Testis (tissue), 2 donors: ENCODE data around the gene FSIP1.

Source experiments
- CTCF ChIP-seq, 3 experiments: fragments of 450-650 bp in 2 of 3; fragments of 200-600 bp in 1 of 3; sonication (generic) in 1 of 3; IDR thresholded peaks; one replicate each; pipeline ENCODE4 v1.5.1; 2016 to 2019; ENCODE audit warnings: antibody characterized with exemption in 3 of 3, mild to moderate bottlenecking in 2 of 3, moderate library complexity in 1 of 3
- POLR2A ChIP-seq: fragments of 450-650 bp; IDR thresholded peaks from one replicate; pipeline ENCODE4 v1.6.1; 2017; ENCODE audit warnings: antibody characterized with exemption, mild to moderate bottlenecking, moderate library complexity

GRCh38 chr15:39553947-39554693, 228.5 kb downstream of the FSIP1 start:
- TF ChIP-seq CTCF (IDR thresholded peaks at IDR 0.05) (no peak), POLR2A (no peak)
